CD4-positive, alpha-beta T cell treated with Interleukin-10 for 1 hour (primary cell): ENCODE results near the gene EMP2.
"Not testable (repeated sequence)": the region's sequence is repeated elsewhere in the genome, so short reads cannot be mapped to it uniquely, and the experiment has no call there.

ENCODE experiments used
- DNase-seq: peaks from one replicate; pipeline ENCODE4 v3.0.0-alpha.2; 2020

EMP2 gene

DNA sequence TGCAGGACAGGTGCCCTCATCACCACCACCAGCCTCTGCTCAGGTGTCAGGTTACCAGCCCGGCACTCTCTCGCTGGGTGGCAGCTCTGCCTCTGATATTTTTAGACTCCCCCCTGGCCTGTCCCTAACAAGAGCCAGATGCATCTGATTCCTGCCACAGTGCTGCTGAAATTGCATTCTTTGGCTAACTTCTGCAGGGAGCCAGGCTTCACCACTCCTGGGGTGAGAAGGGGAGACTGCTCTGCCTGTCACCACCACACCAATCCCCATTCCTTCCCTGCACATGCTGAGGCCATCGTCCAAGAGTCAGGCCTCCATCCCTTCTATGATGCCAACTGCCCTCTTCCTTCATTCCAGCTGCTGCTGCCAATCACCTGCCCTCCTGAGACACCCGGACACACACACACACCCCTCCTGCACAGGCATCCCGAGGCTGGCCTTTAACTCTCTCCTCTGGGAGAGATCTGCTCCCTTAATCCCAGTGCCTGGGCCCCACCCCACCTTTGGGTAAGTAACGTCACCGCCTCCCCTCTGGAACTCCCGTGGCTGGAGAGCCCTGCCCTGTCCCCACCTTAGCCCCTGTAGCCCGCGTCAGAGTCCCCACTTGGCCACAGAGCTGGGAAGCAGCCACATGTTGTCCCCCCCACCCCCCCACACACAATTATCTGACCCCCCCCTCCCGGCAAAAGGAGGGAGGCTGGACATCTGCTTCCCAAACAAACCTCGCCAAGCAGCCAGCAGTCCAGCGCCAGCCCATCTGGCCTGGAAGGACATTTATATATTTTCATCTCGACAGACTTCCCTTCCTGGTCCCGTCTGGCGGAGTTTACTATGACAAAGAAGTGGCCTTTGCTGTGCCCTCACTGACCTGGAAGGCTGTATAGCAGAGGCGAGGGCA lies 2.8 kb downstream of the EMP2 start:
- no peak for DNase-seq

DNA sequence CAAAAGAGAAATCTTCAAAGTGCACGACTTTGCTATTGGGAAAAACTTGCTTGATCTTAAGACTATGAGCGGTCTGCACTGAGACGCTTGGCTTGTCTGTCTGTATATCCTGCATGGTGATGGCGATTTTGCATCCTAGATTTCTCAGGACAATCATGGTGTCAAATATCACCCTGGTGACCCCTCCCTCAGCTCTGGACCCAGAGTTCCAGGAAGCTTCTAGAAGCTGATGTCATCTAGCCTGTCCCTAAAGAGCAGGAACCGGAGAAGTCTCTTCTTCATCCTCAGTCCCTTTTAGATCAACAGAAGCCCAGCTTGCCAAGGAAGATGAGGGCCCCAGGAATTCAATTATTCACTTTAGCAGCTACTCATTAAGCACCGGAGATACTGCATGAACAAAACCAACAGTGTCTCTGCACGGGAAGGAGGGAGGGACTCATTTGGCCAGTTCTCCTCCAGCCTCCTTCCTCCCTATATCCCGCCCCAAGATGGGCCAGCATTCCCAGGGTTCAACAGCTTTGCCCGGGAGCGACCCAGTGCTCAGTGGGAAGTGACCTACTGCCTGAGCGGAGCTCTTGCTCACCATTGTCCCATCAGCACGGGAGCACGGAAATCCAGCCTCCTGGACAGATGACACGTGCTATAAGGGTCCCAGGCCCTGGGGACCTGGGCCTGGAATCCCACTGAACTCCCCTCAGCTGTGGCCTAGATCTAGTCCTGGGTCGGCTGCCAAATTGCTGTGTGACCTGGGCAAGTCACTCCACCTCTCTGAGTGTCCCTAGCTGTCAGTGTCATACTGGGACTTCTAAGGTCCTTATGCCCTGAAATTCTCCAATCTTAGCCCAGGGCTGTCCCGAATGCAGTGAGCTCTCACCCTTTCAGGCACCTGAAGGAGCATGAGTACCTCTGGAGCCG lies 3.8 kb downstream of the EMP2 start:
- DNase-seq = no peak

DNA sequence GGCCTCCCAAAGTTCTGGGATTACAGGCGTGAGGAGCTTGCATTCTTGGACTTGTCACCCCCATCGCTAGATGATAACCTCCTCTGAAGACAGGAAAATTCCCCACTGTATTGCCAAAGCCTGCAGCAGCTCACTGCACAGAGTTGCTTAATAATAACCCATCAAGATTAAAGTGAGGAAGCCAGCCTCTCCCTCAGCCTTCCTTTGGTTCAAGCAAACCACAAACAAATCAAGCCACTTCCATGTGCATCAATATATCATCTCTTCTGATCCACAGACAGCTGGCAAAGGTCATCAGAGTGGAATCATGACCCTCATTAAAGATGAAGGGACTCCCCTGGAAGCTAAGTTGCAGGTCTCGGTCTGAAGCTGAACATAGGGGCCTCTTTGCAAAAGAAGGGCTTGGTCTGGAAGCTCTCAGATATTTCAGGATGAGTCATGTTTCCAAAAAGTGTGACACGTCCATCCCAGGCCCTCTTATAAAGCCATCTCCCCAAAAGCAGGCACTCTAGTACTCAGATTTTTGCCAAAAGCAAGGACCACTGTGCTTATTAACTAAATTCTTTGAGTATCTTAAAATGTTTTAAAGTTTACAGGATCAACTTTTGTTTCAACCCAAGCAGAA lies 4.8 kb downstream of the EMP2 start:
- no peak for DNase-seq

DNA sequence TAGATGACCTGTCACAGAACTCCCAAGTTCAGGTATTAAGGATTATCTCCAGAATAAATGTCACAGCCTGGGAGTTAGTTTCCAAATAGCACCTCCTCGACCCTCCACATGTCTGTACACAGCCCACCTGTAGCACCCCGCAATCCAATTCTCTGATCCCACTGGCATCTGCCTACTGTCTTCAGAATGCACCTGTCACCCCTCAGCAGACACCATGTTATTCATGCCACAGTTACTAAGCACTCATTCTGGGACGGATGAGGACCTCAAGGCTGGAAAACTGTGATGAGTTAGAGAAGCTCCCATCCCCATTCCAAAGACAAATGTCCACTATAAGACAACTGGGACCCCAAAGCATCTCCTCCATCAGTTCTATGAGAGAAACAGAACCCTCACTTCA lies 7.8 kb downstream of the EMP2 start:
- DNase-seq = no peak

DNA sequence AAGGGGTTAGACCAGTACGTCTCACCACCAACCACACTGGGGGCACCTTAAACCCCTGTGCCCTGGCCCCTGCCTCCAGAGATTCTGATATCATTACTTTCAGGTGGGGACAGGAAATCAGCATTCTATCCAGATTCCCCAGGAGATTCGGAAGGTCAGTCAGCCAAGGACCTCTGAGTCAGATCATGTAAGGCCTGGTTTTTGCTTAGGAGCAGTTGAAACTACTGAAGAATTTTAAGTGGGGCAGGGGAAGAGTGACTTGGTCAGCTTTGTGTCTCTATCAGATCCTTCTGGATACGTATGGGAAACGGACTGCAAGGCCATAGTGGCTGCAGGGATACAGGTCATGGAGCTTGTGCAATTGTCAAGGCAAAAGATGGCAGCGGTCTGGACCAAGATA lies 9.0 kb downstream of the EMP2 start:
- DNase-seq = no peak

DNA sequence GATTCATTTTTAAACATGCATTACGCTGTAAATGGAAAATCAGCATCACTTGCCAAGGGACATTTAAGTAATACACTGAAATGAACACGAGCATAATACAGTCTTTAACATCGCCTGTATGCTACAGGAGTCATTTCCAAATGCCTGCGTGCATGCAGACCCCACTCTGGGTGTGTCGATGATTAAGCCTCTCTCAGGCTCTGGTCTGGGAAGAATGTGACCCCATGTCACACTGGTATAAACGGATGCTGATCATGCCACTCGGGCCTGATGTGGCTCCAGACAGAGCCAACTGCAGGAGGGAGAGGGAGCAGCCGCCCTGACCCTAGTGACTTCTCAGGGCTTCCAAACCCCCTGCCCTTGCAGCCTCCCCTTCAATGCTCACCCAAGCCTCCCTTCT lies 10.8 kb downstream of the EMP2 start:
- DNase-seq = no peak

DNA sequence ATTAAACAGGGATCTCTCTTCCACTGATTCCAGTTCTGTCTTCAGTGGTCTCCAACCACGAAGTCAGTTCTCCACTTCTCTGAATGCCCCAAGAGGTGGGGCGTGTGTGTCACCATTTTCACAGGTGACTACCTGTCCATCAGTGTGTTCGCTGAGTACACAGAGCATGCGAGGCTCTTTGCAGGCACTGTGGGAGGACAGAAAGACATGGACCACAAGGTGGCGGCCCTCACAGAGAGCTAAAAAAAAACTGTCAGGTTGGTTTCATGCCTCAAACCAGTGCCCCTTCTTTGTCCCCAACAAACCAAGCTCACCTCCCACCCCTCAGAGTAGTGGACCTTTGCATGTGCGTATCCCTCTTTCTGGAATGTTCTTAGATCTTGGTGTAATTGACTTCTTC lies 13.8 kb downstream of the EMP2 start:
- DNase-seq = no peak

DNA sequence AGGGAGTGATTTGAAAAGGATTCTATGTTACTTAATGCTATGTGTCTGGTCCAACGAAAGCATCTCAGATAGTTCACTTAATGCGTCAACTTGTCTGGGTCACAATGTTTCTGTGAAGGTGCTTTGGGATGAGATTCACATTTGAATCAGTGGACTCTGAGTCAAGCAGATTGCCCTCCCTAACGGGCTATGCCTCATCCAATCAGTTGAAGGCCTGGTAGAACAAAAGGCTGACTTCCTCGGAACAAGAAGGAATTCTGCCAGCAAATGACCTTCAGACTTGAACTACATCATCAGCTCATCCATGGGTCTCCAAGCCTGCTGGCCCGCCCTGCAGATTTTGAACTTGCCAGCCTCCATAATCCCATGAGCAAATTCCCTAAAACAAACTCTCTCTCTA lies 15.2 kb downstream of the EMP2 start:
- DNase-seq = no peak

DNA sequence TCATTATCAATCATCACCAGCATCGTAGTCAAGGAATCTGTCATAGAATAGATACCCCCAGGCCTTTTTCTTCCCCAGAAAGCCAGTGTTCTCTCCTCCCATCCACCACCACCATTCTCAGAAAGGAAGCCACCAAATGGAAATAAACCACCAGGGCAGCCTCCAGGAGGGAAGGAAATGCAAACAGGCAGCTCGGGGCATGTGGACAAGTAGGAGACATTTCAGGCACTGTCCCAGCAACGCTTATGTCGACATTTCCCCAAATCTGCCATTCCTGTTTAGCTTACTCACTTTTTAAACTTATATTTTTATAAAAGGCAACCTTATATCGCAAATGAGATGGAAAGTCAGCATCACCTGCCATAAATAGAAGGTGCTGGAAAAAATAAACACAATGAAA lies 15.8 kb downstream of the EMP2 start:
- no peak for DNase-seq

DNA sequence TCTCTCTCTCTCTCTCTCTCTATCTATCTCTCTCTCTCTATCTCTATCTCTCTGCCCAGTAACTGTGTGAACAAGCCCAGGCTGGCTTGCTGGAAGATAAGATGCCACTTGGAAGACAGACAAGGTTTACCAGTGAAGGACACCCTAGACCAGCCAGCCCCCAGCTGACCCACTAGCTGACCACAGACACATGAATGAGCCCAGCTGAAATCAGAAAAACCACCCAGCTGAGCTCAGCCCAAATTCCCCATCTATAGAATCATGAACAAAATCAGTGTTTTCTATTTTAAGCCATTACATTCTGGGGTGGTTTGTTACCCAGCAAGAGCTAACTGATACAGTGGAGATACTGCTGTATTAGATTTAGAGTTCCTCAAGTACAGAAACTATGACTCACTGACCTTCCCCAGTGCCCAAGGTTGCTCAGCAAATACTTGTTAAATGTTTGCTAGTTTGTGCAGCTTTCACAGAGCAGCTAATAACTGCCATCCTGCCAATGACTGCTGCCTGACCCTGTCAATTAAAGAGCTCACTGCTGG lies 18.0 kb downstream of the EMP2 start:
- DNase-seq = no peak

DNA sequence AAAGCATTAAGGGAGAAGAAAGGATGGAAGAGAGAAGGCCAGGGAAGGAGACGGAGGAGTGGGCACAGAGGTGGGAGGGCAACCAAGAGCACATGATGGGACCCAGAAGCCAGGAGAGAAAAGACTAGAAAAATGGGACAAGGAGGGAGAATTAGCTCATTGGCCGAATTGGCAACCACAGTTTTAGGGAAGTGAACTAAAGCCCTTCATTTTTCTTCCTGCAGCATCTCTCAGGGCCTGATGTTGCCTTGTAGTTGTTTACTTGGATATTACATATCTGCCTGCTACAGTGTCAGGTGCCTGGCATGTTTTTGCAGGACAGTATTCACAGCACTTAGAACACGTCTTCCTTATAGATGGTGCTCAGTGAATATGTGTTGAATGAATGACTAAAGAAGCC lies 19.0 kb downstream of the EMP2 start:
- DNase-seq = no peak

DNA sequence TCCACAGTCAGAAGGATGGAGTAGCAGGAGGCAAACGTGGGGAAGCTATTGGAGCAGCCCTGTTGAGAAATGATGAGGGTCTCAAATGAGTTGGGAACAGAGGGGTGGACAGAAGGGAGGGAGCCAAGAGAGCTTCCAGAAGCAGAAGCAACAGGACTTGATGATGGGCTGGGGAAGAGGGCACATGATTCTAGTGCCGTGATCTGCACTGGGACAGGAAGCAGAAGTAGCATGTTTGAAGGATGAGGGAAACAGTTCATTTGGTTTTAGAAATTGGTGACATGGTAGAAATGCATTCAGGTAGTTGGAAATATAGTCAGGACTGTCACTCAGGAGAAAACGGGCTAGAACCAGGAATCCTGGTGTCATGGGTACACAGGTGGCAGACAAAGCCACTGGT lies 19.4 kb downstream of the EMP2 start:
- no peak for DNase-seq

DNA sequence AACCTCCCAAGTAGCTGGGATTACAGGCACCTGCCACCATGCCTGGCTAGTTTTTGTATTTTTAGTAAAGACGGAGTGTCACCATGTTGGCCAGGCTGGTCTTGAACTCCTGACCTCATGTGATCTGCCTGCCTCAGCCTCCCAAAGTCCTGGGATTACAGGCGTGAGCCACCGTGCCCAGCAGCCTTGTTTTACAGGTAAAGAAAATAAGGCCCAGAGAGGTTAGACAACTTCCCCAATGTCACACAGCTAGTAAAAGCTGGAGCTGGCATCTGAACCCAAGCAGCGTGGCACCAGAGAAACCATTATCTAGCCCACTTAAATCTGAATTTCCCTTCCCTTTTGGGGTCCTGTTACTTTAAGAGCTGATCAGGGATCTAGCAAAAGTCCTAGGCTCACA lies 20.6 kb downstream of the EMP2 start:
- not testable (repeated sequence) for DNase-seq

DNA sequence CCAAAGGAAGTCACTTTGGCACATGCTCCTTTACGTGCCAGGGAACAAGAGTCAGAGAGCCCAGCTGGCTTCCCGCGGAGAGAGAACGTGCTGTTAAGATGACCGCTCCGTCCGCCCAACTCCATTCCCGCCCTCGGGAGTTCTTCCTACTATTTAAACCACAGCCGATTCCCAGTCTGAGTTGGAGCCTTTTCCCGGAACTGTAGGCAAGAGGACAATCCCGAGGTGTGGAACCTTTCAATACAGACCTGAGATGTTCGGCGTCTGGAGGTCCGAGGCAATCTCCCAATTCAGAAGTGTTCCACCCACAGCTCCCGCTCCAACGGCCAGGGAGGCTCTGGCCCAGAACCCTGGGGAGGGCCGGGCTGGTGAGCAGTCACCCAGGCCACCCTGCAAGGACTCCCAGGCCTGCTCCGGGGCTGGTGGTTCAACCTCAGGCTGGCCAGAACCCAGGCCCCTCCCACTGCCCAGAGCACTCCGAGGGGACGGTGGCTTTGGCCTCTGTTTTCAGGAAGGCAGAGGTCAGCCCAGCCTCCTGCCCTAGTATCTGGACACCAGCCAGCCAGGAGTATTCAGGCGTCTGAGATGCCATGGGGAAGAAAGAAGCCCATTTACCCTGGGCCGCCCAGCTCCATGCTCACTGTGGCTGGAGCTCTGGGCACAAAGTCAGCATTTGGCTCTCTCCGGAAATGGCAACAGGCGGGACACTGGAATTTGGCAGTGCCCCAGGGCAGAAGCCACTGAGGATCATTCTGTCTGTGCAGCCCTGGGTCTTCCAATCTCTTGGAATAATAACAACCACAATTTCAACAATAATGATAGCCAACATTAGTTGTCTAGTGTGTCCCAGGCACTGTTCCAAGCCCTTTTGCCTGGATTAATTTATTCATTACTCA lies 21.4 kb downstream of the EMP2 start:
- DNase-seq = no peak

DNA sequence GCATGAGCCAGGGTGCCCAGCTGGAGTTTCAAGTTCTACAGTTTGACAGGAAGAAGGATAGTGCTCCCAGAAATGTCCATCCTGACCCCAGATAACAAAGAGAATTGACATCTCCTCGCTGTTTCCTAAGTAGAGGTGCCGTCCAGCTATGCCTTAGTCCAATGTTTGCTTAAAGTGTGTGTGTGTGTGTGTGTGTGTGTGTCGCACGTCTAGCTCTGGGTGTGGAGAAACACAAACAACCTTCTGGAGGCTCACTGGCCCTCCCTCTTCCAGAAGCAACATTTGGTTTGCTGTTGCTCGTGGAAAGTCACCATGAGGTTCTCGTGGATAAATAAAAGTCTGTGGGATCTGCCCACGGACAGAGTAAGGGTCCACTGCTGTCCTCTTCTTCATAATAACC lies 22.1 kb downstream of the EMP2 start:
- DNase-seq = no peak

DNA sequence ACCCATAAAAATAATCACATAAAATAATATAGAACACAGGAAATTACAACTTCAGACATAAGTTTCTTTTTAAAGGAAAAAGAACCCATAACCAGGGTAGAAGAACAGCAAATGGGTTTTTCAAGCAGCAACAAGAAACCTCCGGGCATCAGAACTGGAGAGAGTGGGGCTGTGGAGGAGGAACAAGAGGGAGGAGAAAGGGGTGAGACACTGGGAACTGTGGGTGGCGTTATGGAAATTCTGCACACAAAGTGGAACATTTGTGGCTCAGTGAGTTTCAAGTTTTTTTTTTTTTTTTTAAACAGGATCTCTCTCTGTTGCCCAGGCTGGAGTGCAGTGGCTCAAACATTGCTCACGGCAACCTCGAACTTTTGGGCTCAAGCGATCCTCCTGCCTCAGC lies 22.6 kb downstream of the EMP2 start:
- DNase-seq = no peak

DNA sequence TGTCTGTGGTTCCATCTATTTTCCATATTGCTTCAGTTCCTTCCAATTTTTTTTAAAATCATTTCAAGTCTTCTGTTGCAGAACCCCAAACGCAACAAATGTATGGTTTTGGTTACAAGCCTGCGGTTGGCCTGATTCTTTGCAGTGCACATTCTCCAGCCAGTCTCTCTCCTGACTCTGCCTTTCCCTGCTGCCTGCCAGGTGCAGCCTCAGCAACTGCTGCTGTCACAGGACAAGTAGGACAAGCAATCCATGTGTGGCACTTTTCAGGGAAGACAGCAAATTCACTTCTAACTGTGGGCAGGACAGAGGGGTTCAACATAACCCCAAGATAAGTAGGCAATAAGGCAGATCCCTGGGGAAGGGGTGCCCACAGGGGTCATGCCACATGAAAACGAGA lies 24.2 kb downstream of the EMP2 start:
- DNase-seq = no peak

DNA sequence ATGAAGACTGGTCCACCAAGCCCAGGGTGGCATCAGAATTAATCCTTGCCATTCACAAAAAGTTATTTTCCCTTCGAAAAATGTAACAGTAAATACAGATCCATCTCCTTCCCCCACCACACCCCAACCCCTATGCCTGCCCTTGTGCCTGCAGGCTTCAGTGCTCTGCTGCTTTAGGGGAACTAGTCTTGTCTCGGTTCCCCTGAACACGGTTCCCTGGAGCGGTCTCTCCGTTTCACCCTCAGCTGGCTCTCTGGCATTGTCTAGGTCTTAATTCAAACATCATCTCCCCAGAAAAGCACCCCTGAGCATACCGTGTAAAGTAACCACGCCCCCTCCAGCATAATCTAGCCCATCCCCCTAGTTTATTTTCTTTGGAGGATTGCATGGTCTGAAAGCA lies 25.8 kb downstream of the EMP2 start:
- no peak for DNase-seq

DNA sequence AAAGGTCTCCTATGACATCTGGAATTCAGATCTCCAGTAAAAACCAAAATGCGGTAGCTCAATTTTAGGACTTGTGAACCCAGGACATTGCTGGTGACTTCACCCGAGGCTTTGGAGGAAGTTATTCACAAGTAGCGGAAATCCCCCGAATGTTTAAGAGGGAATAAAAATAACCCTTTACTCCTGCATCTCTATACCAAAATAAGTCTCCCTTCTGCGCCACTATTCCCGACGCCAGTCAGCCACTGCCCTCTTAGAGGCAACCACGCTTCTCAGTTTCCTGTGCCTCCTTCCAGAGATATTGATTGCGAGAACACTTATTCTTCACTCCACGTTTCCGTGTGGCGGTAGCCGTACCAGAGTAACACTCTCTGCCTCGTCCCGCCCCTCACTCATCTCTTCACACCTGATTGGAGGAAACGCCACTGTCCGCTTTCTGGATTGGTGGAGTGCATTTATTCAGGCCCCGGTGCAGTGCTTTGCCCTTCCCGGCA lies 27.4 kb downstream of the EMP2 start:
- DNase-seq = peak; percentile 66

DNA sequence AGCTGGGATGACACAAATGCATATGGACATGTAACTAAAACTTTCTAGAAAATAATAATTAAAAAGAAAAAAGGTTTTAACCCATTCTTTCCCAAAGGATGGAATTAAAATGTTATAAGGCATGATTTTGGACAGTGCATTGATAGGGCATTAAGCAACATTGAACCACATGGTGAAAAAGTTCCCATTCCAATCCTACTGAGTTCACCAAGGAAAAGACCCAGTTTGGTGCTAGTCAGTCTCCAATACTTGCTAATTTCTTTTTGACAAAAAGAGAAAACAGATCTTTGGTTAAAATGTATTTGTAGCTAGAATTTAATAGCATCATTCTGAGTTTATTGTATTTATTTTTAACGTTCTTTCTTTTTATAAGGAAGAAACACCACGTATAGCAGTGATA lies 28.1 kb downstream of the EMP2 start:
- DNase-seq = no peak

DNA sequence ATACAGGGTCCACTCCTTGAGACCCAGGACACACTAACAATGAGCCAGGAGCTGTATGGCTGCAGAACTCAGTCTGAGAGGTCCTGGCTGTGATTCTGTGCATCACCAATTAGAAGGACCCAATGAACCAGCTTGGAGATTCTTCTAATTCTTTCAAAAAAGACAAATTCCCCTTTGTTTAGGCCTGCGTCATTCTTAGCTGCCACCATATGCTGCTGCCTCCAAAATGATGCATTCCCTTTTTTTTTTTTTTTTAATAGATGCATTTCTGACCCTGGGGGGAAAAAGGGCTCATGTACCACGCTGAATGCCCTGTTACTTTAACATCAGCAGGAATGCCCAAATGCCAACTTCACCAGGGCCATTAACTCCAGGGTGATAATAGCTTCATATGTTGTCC lies 28.5 kb downstream of the EMP2 start:
- no peak for DNase-seq

DNA sequence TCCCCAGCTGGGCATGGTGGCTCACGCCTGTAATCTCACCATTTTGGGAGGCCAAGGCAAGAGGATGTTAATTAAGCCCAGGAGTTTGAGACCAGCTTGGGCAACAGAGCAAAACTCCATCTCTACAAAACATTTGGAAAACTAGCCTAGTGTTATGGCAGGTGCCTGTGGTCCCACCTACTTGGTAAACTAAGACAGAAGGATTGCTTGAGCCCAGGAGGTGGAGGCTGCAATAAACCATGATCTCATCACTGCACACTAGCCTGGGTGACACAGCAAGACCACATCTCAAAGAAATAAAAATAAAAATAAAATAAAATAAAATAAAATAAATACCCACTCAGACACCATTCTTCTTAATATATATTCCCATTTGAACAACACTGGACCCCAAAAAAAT lies 32.0 kb downstream of the EMP2 start:
- DNase-seq = no peak
